HG03108 (cell line): ENCODE results near the gene PTPRN2.
"Not testable (repeated sequence)": the region's sequence is repeated elsewhere in the genome, so short reads cannot be mapped to it uniquely, and the experiment has no call there.

ENCODE experiments used
- ATAC-seq: cut with Tn5 transposase; IDR thresholded peaks from one replicate; pipeline ENCODE4 v1.9.1; 2021; ENCODE audit warnings: moderate library complexity; ENCODE audit not compliant: unreplicated experiment

PTPRN2 gene

DNA sequence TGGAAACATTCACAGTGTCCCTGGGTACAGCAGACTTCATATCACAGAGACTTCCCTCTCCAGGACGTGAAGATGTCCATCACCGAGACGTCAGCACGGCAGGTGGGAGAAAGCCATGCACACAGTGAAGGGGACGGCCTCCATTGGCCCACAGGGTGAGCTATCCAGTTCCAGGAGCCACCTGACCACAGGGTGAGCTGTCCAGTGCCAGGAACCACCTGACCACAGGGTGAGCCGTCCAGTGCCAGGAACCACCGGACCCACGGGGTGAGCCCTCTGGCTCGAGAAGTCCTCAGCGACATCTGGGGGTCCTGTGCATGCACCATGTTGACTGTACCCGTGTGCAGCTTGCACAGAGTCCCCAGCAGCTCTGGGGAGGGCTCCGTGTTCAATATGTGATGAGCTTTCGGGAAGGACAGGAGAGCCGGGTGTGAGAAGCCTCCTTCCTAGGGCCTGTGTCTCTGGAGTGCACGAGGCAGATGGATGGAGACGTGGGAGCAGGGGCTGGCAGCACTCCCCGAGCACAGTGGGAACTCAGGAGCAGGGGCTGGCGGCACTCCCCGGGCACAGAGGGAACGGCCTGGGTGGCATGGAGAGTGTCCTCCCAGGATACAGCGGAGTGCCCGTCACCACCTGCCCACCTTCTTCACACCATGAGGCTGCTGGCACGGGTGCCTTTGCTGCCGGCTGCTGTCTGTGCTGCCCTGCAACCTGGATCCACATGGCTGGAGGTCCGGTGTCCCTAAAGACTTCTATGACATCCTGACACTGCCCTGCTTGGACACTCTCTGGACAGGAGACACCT is 634.6 kb downstream of the PTPRN2 start:
- no peak for ATAC-seq

GRCh38 chr7:157952050-157952667 is 635.5 kb downstream of the PTPRN2 start:
- ATAC-seq = no peak

GRCh38 chr7:157951300-157952049 is 636.1 kb downstream of the PTPRN2 start:
- no peak for ATAC-seq

DNA sequence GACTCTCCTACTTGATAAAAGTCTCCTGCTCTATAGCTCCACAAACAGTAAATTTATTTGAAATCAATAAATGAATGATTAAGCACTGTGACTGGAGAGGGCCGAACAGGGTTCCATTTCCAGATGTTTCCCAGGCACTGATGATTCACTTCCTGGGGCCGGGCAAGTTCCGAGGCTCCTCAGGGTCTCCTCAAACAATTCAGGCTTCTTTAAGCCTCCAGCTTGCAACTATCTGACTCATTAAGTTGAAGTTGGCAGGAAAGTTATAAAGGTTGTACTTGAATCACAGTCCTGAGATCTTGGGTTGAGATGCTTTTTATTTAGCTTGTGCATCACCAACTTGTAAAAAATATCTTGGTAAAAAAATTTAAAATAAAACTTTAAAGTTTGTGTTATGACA is 637.9 kb downstream of the PTPRN2 start:
- no peak for ATAC-seq

GRCh38 chr7:157947504-157947903 is 640.1 kb downstream of the PTPRN2 start:
- ATAC-seq = no peak

DNA sequence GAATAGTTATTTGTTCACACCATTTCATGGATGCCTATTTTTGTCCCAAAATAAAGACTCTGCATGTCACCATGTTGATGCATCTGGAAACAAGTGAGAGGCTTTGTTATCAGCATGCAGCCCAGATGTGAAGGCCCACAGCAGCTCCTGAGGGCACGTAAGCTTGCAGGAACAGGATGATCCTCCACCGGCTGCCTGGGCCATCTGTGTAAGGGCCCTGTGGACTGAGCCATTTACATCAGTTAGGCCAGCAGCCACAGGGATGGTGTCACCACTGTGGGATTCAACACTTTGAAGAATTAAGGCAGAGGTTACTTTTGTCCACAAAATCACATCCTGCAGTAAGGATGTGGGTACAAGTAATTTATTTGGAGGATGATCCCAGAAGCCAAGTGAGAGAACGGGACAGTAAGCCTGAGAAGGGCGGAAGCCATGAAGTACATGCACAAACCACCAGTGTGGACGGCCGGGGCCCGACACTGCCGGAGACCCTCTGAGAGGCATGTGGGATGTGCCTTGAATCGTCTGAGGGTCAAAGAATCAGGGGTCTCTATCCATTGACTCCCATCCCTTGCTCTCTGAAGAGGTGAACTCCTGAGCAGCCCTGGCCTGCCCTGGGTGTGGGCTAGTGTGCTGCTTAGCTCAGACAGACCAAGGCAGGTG is 641.1 kb downstream of the PTPRN2 start:
- no peak for ATAC-seq

DNA sequence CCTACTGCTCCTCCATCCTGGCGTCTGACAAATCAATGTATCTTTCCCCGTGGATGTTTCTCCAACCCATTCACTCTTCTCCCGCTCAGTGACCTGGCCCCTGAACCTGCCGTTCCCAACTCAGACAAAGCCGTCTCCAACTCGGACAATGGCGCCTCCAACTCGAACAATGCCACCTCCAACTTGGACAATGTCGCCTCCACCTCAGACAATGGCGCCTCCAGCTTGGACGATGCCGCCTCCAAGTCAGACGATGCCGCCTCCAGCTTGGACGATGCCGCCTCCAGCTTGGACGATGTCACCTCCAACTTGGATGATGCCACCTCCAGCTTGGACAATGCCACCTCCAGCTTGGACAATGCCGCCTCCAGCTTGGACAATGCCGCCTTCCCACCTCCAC is 642.2 kb downstream of the PTPRN2 start:
- no peak for ATAC-seq

- ATAC-seq = no peak
Measured at GRCh38 chr7:157944734-157945291, 642.8 kb downstream of the PTPRN2 start.

DNA sequence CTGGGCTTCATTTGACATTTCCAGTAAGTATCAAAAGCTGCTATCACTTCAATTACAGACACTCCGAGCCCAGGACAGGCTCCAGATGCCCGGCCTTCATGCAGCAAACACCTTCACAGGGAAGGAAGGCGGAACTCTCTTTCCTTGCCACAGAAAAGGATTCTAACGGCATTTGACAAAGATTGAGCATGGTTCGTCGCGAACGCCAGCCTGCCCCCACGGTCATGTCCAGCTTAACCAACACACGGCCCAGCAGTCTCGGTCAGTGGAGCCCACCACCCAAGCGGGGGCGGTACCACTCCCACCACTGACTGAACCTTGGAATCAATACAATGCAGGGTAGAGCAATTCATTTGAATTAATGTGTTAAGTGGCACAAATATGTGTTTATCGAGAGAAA is 643.6 kb downstream of the PTPRN2 start:
- no peak for ATAC-seq

DNA sequence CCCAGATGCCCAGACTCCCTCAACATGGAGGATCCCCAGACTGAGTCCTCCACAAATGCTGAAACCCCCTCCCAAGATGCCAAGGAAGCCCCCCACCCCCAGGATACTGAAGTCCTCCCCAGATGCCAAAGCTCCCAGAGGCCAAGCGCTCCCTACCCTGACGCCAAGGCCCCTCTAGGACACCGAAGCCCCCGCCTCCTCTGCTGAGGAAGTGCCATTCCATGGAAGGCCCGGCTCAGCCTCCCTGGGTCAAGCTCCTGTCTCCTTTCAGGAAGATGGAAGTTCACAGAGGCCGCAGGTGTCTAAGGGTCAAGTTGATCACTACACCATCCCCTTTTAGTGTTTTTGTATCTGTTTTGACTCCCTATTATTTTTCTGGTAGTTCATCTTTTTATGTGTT is 644.1 kb downstream of the PTPRN2 start:
- no peak for ATAC-seq

DNA sequence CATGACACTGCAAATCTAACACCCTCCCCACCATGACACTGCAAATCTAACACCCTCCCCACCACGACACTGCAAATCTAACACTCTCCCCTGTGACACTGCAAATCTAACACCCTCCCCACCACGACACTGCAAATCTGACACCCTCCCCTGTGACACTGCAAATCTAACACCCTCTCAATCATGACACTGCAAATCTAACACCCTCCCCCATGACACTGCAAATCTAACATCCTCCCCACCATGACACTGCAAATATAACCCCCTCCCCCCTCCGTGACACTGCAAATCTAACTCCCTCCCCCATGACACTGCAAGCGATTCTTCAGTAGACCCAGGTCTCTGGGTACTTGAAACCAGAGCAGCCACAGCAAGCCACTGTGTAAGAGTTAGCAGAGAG is 646.4 kb downstream of the PTPRN2 start:
- no peak for ATAC-seq

- ATAC-seq = no peak
Measured at GRCh38 chr7:157940497-157940896, 647.1 kb downstream of the PTPRN2 start.

GRCh38 chr7:157938211-157938610 is 649.4 kb downstream of the PTPRN2 start:
- no peak for ATAC-seq

DNA sequence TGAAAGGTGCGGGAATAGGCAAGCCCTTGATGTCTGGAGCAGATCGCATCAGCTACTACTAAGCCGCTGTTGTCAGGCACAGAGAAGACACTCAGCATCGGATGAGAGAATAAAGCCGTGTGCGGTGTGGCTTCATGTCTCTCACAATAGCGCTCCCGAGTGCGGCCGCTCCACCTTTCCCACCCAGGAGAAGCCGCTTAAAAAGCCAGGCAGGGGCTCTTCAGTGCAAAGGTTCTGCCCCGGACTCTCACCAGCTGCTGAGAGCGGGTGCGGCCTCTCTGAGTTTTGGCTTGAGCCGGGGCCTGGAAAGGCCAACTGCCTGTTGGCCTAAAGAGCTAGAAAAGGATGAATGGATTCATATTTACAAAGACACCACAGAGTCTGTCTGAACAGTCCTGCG is 650.2 kb downstream of the PTPRN2 start:
- no peak for ATAC-seq

DNA sequence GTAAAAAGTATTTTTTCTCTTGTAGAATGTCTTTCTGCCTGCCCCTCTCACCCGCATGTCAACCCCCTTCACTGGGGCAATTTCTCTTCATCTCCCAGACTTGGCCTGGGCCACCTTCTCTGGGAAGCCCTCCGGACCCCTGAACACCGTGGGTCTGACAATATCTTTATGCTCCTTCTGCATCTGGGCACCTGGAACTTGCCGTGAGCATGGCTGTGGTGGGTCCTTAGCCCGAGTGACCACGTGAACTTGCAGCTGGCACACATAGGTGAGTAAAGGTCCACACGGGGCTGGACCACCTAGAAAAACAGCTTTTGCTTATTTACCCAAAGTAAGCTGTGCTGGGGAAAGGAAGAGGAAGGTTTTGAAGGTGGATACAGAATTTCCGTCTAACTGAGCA is 650.6 kb downstream of the PTPRN2 start:
- ATAC-seq = no peak

DNA sequence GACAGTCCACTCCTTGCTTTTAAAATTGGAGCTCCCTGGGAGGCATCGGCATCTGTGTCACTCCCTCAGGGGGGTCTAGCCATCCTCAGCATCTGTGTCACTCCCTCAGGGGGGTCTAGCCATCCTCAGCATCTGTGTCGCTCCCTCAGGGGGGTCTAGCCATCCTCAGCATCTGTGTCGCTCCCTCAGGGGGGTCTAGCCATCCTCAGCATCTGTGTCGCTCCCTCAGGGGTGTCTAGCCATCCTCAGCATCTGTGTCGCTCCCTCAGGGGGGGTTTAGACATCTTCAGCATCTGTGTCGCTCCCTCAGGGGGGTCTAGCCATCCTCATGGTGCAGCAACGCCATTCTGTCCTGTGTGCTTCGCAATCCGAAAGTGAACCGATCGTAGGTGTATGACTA is 651.9 kb downstream of the PTPRN2 start:
- ATAC-seq = not testable (repeated sequence)

DNA sequence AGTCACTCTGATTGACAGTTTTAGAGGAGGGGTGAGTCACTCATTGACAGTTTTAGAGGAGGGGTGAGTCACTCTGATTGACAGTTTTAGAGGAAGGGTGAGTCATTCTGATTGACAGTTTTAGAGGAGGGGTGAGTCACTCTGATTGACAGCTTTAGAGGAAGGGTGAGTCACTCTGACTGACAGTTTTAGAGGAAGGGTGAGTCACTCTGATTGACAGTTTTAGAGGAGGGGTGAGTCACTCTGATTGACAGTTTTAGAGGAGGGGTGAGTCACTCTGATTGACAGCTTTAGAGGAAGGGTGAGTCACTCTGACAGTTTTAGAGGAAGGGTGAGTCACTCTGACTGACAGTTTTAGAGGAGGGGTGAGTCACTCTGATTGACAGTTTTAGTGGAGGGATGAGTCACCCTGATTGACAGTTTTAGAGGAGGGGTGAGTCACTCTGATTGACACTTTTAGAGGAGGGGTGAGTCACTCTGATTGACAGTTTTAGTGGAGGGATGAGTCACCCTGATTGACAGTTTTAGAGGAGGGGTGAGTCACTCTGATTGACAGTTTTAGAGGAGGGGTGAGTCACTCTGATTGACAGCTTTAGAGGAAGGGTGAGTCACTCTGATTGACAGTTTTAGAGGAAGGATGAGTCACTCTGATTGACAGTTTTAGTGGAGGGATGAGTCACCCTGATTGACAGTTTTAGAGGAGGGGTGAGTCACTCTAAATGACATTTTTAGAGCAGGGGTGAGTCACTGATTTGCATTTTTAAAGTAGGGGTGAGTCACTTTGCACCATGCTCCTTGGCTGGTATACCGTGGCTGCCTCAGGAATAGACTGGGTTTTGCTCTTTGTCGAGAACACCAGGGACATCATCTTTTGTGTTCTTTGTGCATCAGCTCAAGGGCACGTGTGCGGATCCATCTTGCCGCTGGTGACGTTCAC is 654.1 kb downstream of the PTPRN2 start:
- ATAC-seq = not testable (repeated sequence)

GRCh38 chr7:157932498-157933218 is 655.0 kb downstream of the PTPRN2 start:
- ATAC-seq = no peak

DNA sequence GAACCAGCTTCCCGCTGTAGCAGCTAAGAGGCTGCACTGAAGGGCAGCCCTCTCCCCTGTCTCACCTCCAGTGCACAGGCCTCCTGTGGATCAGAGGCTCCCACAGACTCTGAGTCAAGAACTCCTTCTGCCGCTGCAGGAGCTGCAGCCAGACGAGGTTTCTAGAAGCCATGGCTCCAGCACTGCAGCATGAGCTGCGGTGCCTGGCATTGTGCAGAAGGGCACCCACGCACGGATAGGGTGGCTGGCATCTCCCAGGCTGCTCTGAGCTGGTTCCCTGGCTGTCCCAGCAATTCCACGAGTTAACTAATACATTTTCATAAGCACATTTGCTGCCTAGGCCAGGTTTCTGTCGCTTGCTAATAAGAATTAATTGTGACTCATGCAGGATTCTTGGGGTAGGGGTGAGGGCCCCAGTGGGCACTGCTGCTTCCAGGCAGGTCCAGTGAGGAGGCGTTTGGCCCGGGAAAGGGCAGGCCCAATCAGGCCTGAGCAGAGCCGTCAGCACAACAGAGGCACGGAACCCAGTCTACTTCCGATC is 656.6 kb downstream of the PTPRN2 start:
- ATAC-seq = no peak
